DND-41 (cell line): ENCODE data around the gene NHLRC2.

Experiments
- ATAC-seq: fragments of 200-7000 bp; cut with Tn5 transposase; 3 replicates; pipeline ENCODE4 v1.9.1; 2021; ENCODE audit warnings: low read depth; ENCODE audit not compliant: insufficient read depth
- DNase-seq: peaks from one replicate; pipeline ENCODE4 v3.0.0-alpha.2; 2020
- H2AFZ ChIP-seq: 2 replicates; pipeline ENCODE4 v1.6.0; 2012; ENCODE audit warnings: low read depth, low read length
- H3K27ac ChIP-seq: 2 replicates; pipeline ENCODE4 v1.5.1; 2012; ENCODE audit warnings: low read length, inconsistent platforms
- H3K27me3 ChIP-seq: fragments of 200-600 bp; sonication (generic); 2 replicates; pipeline ENCODE4 v1.6.0; 2012; ENCODE audit warnings: low read length, mild to moderate bottlenecking, inconsistent platforms; ENCODE audit not compliant: insufficient read depth, poor library complexity
- H3K36me3 ChIP-seq: 2 replicates; pipeline ENCODE4 v1.5.1; 2012; ENCODE audit warnings: low read length, inconsistent platforms; ENCODE audit not compliant: insufficient read depth
- H3K4me1 ChIP-seq: 2 replicates; pipeline ENCODE4 v1.5.1; 2012; ENCODE audit warnings: mild to moderate bottlenecking, low read length; ENCODE audit not compliant: insufficient read depth
- H3K4me2 ChIP-seq: 2 replicates; pipeline ENCODE4 v1.6.0; 2012; ENCODE audit warnings: mild to moderate bottlenecking, moderate library complexity, low read length, inconsistent platforms; ENCODE audit not compliant: insufficient read depth
- H3K4me3 ChIP-seq, 2 experiments: fragments of 200-600 bp in 1 of 2; shearing (Covaris generic) in 1 of 2; 2 replicates each; pipeline ENCODE4 v1.5.1; 2012 to 2016; ENCODE audit warnings: inconsistent platforms in 2 of 2, low read length in 2 of 2, mild to moderate bottlenecking in 2 of 2, low read depth in 1 of 2, moderate library complexity in 1 of 2
- H3K79me2 ChIP-seq: 2 replicates; pipeline ENCODE4 v1.6.0; 2012; ENCODE audit warnings: low read length, inconsistent platforms; ENCODE audit not compliant: insufficient read depth
- H3K9ac ChIP-seq: 2 replicates; pipeline ENCODE4 v1.6.0; 2012; ENCODE audit warnings: low read depth, mild to moderate bottlenecking, inconsistent platforms, low read length, moderate library complexity
- H3K9me3 ChIP-seq: 2 replicates; pipeline ENCODE4 v1.5.1; 2012; ENCODE audit warnings: low read length, moderate library complexity, mild to moderate bottlenecking, inconsistent platforms; ENCODE audit not compliant: insufficient read depth, severe bottlenecking
- H4K20me1 ChIP-seq: 2 replicates; pipeline ENCODE4 v1.6.0; 2012; ENCODE audit warnings: low read length; ENCODE audit not compliant: insufficient read depth
- EZH2 ChIP-seq: IDR thresholded peaks from 3 replicates; pipeline ENCODE4 v1.6.1; 2012; ENCODE audit warnings: borderline replicate concordance, low read depth, mild to moderate bottlenecking, moderate library complexity, low read length, inconsistent platforms; ENCODE audit not compliant: severe bottlenecking
- TF ChIP-seq, protein P1 (sequence below): IDR thresholded peaks from 2 replicates; pipeline ENCODE4 v1.5.1; 2012; ENCODE audit warnings: borderline replicate concordance, low read length, moderate library complexity, mild to moderate bottlenecking; ENCODE audit not compliant: poor library complexity, severe bottlenecking; ENCODE audit errors: extremely low read depth

The NHLRC2 gene

DNA sequence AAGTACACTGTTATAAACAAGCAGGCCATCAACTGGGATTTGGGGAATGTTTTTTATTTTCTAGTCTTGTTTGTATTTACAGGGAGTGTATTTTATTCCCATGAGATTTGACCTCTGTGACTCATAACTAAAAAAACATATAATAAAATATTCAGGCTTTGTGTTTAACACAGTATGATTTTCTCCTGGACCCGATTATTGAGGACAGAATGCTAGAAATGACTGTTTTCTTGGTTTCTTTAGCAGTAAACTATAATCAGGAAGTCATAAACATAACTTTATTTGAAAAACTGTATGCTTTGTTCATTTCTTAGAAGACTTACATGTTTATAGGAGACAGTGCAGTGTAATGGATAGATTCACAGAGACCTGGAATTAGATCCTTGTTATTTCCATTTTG is 2.1 kb downstream of the NHLRC2 start:
- Histone ChIP-seq H3K27me3 (no peaks in the 10 kb centered on the region), H3K9me3 (no peaks in the 10 kb centered on the region), H2AFZ (no peak overlapping the region), H3K36me3 (peaks cover 33% of the 10 kb centered on the region), H3K27ac (peak overlapping the region; percentile 99; the same call in 1 of the 2 replicates), H3K79me2 (peaks cover 51% of the 10 kb centered on the region), H3K4me1 (peaks cover 50% of the 10 kb centered on the region), H4K20me1 (no peaks in the 10 kb centered on the region), H3K4me2 (peak overlapping the region; percentile 71), H3K4me3 (peak overlapping the region; percentile 87 to 94; a peak in 3 of 4 replicates), H3K9ac (peak overlapping the region; percentile 97)
- TF ChIP-seq, protein P1, sequence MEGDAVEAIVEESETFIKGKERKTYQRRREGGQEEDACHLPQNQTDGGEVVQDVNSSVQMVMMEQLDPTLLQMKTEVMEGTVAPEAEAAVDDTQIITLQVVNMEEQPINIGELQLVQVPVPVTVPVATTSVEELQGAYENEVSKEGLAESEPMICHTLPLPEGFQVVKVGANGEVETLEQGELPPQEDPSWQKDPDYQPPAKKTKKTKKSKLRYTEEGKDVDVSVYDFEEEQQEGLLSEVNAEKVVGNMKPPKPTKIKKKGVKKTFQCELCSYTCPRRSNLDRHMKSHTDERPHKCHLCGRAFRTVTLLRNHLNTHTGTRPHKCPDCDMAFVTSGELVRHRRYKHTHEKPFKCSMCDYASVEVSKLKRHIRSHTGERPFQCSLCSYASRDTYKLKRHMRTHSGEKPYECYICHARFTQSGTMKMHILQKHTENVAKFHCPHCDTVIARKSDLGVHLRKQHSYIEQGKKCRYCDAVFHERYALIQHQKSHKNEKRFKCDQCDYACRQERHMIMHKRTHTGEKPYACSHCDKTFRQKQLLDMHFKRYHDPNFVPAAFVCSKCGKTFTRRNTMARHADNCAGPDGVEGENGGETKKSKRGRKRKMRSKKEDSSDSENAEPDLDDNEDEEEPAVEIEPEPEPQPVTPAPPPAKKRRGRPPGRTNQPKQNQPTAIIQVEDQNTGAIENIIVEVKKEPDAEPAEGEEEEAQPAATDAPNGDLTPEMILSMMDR: no peak
- TF ChIP-seq EZH2: no peak
- DNase-seq (no peak), ATAC-seq (no peak)

DNA sequence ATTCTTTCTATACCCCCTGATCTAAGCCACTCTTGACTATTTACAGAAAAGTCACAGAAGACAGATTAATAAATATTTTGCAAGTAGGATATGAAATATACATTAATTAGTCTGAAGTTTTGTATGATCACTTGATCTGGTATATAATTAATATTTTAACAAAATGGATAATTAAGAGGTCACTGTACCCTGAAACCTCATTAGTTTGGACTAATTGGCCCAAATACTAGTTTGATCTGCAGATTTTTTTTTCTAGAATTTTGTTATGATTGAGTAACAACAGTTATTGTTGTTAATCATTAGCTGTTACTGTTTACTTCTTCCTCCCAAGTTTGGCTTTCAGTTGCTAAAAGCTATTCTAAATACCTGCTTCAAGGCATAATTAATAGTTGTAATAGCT is 2.7 kb downstream of the NHLRC2 start:
- Histone ChIP-seq H2AFZ (no peak overlapping the region), H3K9me3 (no peaks in the 10 kb centered on the region), H3K27me3 (no peaks in the 10 kb centered on the region), H3K4me2 (peak overlapping the region; percentile 71; the same call in 1 of the 2 replicates), H3K4me1 (peaks cover 44% of the 10 kb centered on the region), H3K9ac (no peak overlapping the region), H3K36me3 (peaks cover 38% of the 10 kb centered on the region), H3K27ac (no peak overlapping the region), H3K79me2 (peaks cover 48% of the 10 kb centered on the region), H3K4me3 (no peak overlapping the region; a peak in 1 of 4 replicates), H4K20me1 (no peaks in the 10 kb centered on the region)
- DNase-seq (no peak), ATAC-seq (no peak)
- no peak for TF ChIP-seq EZH2
- TF ChIP-seq, protein P1: no peak

DNA sequence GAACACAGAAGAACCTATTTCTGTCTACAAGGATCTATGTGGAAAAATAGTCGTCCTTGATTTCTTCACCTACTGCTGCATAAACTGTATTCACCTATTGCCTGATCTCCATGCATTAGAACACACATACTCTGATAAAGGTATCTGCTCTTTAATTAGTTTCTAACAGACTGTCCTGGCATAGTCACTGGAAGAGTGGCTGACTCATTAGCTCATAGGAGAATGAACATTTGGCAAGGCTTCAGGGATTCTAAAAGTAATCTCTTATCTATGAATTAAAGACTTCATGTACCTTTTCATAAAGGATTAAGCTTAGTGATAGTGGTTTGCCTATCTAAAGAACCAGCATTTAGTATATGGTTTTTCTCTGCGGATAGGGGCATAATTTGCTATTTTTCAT is 4.1 kb downstream of the NHLRC2 start:
- no peak overlapping the region for H3K27ac ChIP-seq
- H2AFZ ChIP-seq: no peak overlapping the region
- H3K79me2 ChIP-seq: peaks cover 48% of the 10 kb centered on the region
- no peak overlapping the region for H3K4me3 ChIP-seq
- H3K9me3 ChIP-seq: no peaks in the 10 kb centered on the region
- H4K20me1 ChIP-seq: no peaks in the 10 kb centered on the region
- TF ChIP-seq, protein P1: no peak
- no peak for TF ChIP-seq EZH2
- no peak for DNase-seq
- H3K36me3 ChIP-seq: peaks cover 41% of the 10 kb centered on the region
- H3K4me2 ChIP-seq: peak overlapping the region; percentile 23; the same call in 1 of the 2 replicates
- no peaks in the 10 kb centered on the region for H3K27me3 ChIP-seq
- H3K9ac ChIP-seq: no peak overlapping the region
- no peak for ATAC-seq
- H3K4me1 ChIP-seq: peaks cover 30% of the 10 kb centered on the region

DNA sequence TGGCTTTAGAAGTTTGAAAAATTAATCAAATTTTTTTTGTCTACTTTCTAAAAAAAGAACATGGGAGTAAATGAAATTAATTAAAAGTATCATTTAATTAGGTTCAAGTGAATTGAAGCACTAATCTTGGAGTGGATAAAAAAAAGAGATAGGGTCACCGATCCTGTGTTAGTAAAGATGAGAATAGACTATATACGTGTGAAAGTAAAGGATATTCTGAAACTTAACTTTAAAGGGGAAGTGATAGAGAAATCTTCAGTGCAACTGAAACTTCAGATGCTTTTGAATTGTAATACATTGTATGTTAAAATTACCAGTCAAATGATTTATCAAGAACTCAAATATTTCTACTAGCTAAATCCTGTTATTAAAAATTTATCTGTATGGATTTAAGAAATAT is 4.8 kb downstream of the NHLRC2 start:
- H3K79me2 ChIP-seq: peaks cover 53% of the 10 kb centered on the region
- no peaks in the 10 kb centered on the region for H3K27me3 ChIP-seq
- H3K4me1 ChIP-seq: peaks cover 26% of the 10 kb centered on the region
- no peak overlapping the region for H2AFZ ChIP-seq
- DNase-seq (no peak), ATAC-seq (no peak)
- no peak overlapping the region for H3K9ac ChIP-seq
- no peak overlapping the region for H3K4me2 ChIP-seq
- H3K4me3 ChIP-seq: no peak overlapping the region
- H4K20me1 ChIP-seq: no peaks in the 10 kb centered on the region
- TF ChIP-seq EZH2: no peak
- TF ChIP-seq, protein P1: no peak
- H3K27ac ChIP-seq: no peak overlapping the region
- H3K36me3 ChIP-seq: peaks cover 47% of the 10 kb centered on the region
- no peaks in the 10 kb centered on the region for H3K9me3 ChIP-seq
